Spleen (tissue), 11 donors: Measurements from ENCODE around the gene BBIP1. TPM values are rescaled to one million over a fixed set of nuclear protein-coding genes. Genes with fewer than 3 reads are reported as not detected.
A peak's percentile ranks its signal among the peaks of the same experiment; 100 is the strongest.

Experiments
- DNase-seq: peaks from one replicate; pipeline ENCODE4 v3.0.0-alpha.2; 2020
- H3K27ac ChIP-seq, 8 donors: fragments of 200-600 bp; sonication (generic) in 7 of 8; 1 replicate in 4 of 8; 2 replicates in 4 of 8; pipeline versions ENCODE4 v1.5.0 to v1.8.0; 2016 to 2021; ENCODE audit warnings: inconsistent platforms in 4 of 8, mild to moderate bottlenecking in 4 of 8, moderate library complexity in 1 of 8
- H3K27me3 ChIP-seq, 7 donors: fragments of 200-600 bp; sonication (generic) in 6 of 7; replicated peaks in 1 of 7; 1 replicate in 4 of 7; 2 replicates in 3 of 7; pipeline versions ENCODE4 v1.5.0 to v1.8.0; 2016 to 2021; ENCODE audit warnings: inconsistent platforms in 3 of 7, mild to moderate bottlenecking in 1 of 7
- H3K36me3 ChIP-seq, 6 donors: fragments of 200-600 bp; sonication (generic) in 5 of 6; 1 replicate in 4 of 6; 2 replicates in 2 of 6; pipeline versions ENCODE4 v1.5.0 to v1.8.0; 2016 to 2021; ENCODE audit warnings: inconsistent platforms in 2 of 6
- H3K4me1 ChIP-seq, 6 donors: fragments of 200-600 bp; sonication (generic) in 5 of 6; 1 replicate in 3 of 6; 2 replicates in 3 of 6; pipeline versions ENCODE4 v1.5.0 to v1.8.0; 2016 to 2021; ENCODE audit warnings: inconsistent platforms in 3 of 6
- H3K4me3 ChIP-seq, 8 donors: fragments of 200-600 bp; sonication (generic) in 7 of 8; 1 replicate in 4 of 8; 2 replicates in 4 of 8; pipeline versions ENCODE4 v1.5.0 to v1.8.0; 2016 to 2021; ENCODE audit warnings: inconsistent platforms in 4 of 8, mild to moderate bottlenecking in 4 of 8, moderate library complexity in 2 of 8
- H3K9me3 ChIP-seq, 8 donors: fragments of 200-600 bp; sonication (generic) in 7 of 8; 1 replicate in 4 of 8; 2 replicates in 4 of 8; pipeline versions ENCODE4 v1.5.0 to v1.8.0; 2016 to 2021; ENCODE audit warnings: inconsistent platforms in 4 of 8
- CTCF ChIP-seq, 11 experiments: fragments of 200-600 bp in 7 of 11; fragments of 450-650 bp in 4 of 11; sonication (generic) in 4 of 11; IDR thresholded peaks in 8 of 11; conservative IDR thresholded peaks in 3 of 11; 1 replicate in 7 of 11; 2 replicates in 4 of 11; pipeline versions ENCODE4 v1.4.0 to v1.8.0; 2016 to 2021; ENCODE audit warnings: antibody characterized with exemption in 11 of 11, inconsistent platforms in 4 of 11, mild to moderate bottlenecking in 1 of 11
- POLR2A ChIP-seq, 3 donors: fragments of 450-650 bp; IDR thresholded peaks; one replicate each; pipeline ENCODE4 v1.5.1; 2017; ENCODE audit warnings: antibody characterized with exemption in 3 of 3, mild to moderate bottlenecking in 1 of 3
- POLR2AphosphoS5 ChIP-seq, 3 donors: sonication (generic); formaldehyde crosslinking; IDR thresholded peaks; one replicate each; pipeline ENCODE4 v1.5.1; 2017; ENCODE audit warnings: antibody characterized with exemption in 3 of 3
- WGBS, 5 donors: extraction: QIAGEN DNeasy Blood & Tissue Kit in 3 of 5; methylation state at CpG; one replicate each; pipeline versions ENCODE4 v1.1.5 to v1.1.7; 2013 to 2018; 5-methylcytosine and 5-hydroxymethylcytosine counted together
- intact Hi-C: fragments of 100-400 bp; cut with DNase I; formaldehyde crosslinking; loops from one replicate; pipeline ENCODE4 v1.15.0; 2023; ENCODE audit warnings: low total_unique reads
- polyA plus RNA-seq, 3 donors: library from polyadenylated mRNA; stranded (reverse); fragments of 200-250 nt; gene quantifications; one replicate each; pipeline ENCODE4 v1.2.1, GENCODE V29; 2013
- total RNA-seq, 7 donors: library from RNA; depleted of rRNA in 3 of 7; stranded (reverse); fragments of >200 nt in 3 of 7; fragmentation: NEBNext Ultra II Directional in 4 of 7; extraction: Animal tissue kit (Norgen Biotek cat#: 25700) in 4 of 7; gene quantifications; one replicate each; pipeline versions ENCODE4 v1.1.0 to v1.2.1, GENCODE V29; 2016 to 2021
- donor health status: healthy with polysubstance abuse.
- donor health status: DM: no; HTN: no; CAD: no; lungs with moderate emphysema.
- donor health status: DM: no; HTN: no; CAD: no.
- donor health status: Bipolar disorder and iron deficiency.
- donor health status: healthy.
- donor health status: DM: no; HTN: no; CAD: no.
- donor health status: DM: yes; HTN: yes; CAD: no.

The BBIP1 gene
- total and polyA plus RNA-seq, 10 donors, result 20.7 to 40.0 (median 27.1) TPM

GRCh38 chr10:110859206-110859972 is 59.6 kb downstream of the BBIP1 start:
- Histone ChIP-seq H3K4me1 (peaks cover 67 to 83% (median 75%) of the 10 kb centered on the region in 6 donors), H3K9me3 (no peaks in the 10 kb centered on the region), H3K27me3 (no peaks in the 10 kb centered on the region), H3K27ac (peak overlapping the region; percentile 82 to 100 (median 99)), H3K4me3 (peak overlapping the region in 1 of 8 donors; percentile 43), H3K36me3 (no peaks in the 10 kb centered on the region)
- intact Hi-C loops, result no loop called here
- 53 to 75% (median 72%) methylated on average over 6 of the region's 6 CpGs for WGBS, 5 donors
- no peak for TF ChIP-seq POLR2A (IDR thresholded peaks at IDR 0.05)
- no peak for TF ChIP-seq CTCF (IDR thresholded peaks at IDR 0.05 in 8 of 11, conservative IDR thresholded peaks at IDR 0.05 in 3 of 11)
- no peak for TF ChIP-seq POLR2AphosphoS5 (IDR thresholded peaks at IDR 0.05)
- DNase-seq, result no peak

- no peaks in the 10 kb centered on the region for H3K9me3 ChIP-seq
- TF ChIP-seq POLR2A (IDR thresholded peaks at IDR 0.05), result no peak
- no peak for TF ChIP-seq CTCF (IDR thresholded peaks at IDR 0.05 in 8 of 11, conservative IDR thresholded peaks at IDR 0.05 in 3 of 11)
- TF ChIP-seq POLR2AphosphoS5 (IDR thresholded peaks at IDR 0.05), result no peak
- 33 to 68% (median 44%) methylated on average over 1 of the region's 1 CpG for WGBS, 5 donors
- H3K27ac ChIP-seq, result peak overlapping the region; percentile 48 to 100 (median 99)
- no peaks in the 10 kb centered on the region for H3K36me3 ChIP-seq
- intact Hi-C loops, result no loop called here
- DNase-seq, result no peak
- H3K4me1 ChIP-seq, result peaks cover 57 to 83% (median 74%) of the 10 kb centered on the region in 6 donors
- H3K27me3 ChIP-seq, result no peaks in the 10 kb centered on the region
- no peak overlapping the region for H3K4me3 ChIP-seq
Observed at GRCh38 chr10:110858297-110858934, 60.6 kb downstream of the BBIP1 start.

GRCh38 chr10:110857265-110858171 is 61.5 kb downstream of the BBIP1 start:
- peak in 2 of 3 donors; percentile 30 to 48 for TF ChIP-seq POLR2AphosphoS5 (IDR thresholded peaks at IDR 0.05)
- TF ChIP-seq POLR2A (IDR thresholded peaks at IDR 0.05), result no peak
- H3K36me3 ChIP-seq, result no peaks in the 10 kb centered on the region
- DNase-seq, result no peak
- H3K9me3 ChIP-seq, result no peaks in the 10 kb centered on the region
- H3K27me3 ChIP-seq, result no peaks in the 10 kb centered on the region
- H3K4me3 ChIP-seq, result no peak overlapping the region
- 43 to 60% (median 49%) methylated on average over 12 of the region's 12 CpGs for WGBS, 5 donors
- intact Hi-C loops, result no loop called here
- H3K4me1 ChIP-seq, result peaks cover 52 to 83% (median 72%) of the 10 kb centered on the region in 6 donors
- peak overlapping the region in 7 of 8 donors; percentile 45 to 100 (median 98) for H3K27ac ChIP-seq

GRCh38 chr10:110853921-110854605 is 64.9 kb downstream of the BBIP1 start:
- TF ChIP-seq POLR2AphosphoS5 (IDR thresholded peaks at IDR 0.05) (no peak), POLR2A (IDR thresholded peaks at IDR 0.05) (no peak), CTCF (IDR thresholded peaks at IDR 0.05 in 8 of 11, conservative IDR thresholded peaks at IDR 0.05 in 3 of 11) (no peak)
- Histone ChIP-seq H3K4me3 (no peak overlapping the region), H3K36me3 (no peaks in the 10 kb centered on the region), H3K4me1 (peaks cover 28 to 80% (median 62%) of the 10 kb centered on the region in 6 donors), H3K9me3 (no peaks in the 10 kb centered on the region), H3K27ac (no peak overlapping the region), H3K27me3 (no peaks in the 10 kb centered on the region)
- intact Hi-C loops, result no loop called here
- no peak for DNase-seq
